ENCODE measurements around the gene BABAM1.
A peak's percentile ranks its signal among the peaks of the same experiment; 100 is the strongest.

DNA sequence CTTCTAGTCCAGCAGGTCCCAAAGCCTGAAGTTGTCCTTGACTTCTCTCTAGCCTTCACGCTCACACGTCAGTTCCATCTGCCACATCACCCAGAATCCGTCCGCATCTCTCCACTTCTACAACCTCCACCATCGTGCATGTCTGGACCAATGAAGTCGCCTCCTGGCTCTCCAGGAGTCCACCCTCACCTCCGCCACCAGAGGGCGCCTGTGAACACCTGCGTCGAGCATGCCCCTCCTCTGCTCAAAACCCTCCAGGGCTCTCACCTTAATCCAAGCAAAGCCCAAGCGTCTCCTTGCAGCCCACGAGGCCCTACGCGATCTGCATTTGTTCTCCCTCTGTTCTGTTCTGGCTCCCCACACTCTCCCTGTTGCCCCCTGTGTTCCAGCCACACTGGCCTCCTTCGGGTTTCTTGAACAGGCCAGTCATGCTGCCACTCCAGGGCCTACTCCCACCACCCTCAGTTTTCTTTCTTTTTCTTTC is 6.4 kb upstream of the BABAM1 start:
- no peak for TF ChIP-seq POLR2A (IDR thresholded peaks at IDR 0.05)
- TF ChIP-seq EP300 (IDR thresholded peaks at IDR 0.05) = no peak
- peak; percentile 79 to 87 (median 80) for TF ChIP-seq CTCF (IDR thresholded peaks at IDR 0.05)
- TF ChIP-seq POLR2AphosphoS5 (IDR thresholded peaks at IDR 0.05) = peak in 1 of 4 donors; percentile 10
